ENCODE results near the gene CPEB4. TPM values are rescaled to one million over a fixed set of nuclear protein-coding genes. Genes with fewer than 3 reads are reported as not detected.

Gene CPEB4
- total and polyA plus RNA-seq, 5 donors from 2014 or later = 3.4 to 42.7 (median 4.7) TPM

GRCh38 chr5:173864126-173865050 is 23.8 kb upstream of the CPEB4 start:
- no peaks in the 10 kb centered on the region for H3K9me3 Mint-ChIP-seq
- ATAC-seq (ENCODE audit: low read depth in 2 of 2) = no peak

GRCh38 chr5:173866243-173866857 is 21.8 kb upstream of the CPEB4 start:
- Histone ChIP-seq H3K9me3 (ENCODE audit: control insufficient read depth in 2 of 2, low read length in 2 of 2) (no peaks in the 10 kb centered on the region), H3K4me3 (ENCODE audit: low read depth, low read length) (no peak overlapping the region), H3K27ac (ENCODE audit: insufficient read depth, low read length, poor library complexity, severe bottlenecking) (no peak overlapping the region), H3K27me3 (ENCODE audit: control insufficient read depth, insufficient read depth, low read length) (no peaks in the 10 kb centered on the region), H3K4me1 (ENCODE audit: control insufficient read depth, insufficient read depth, low read length, poor library complexity, severe bottlenecking) (no peaks in the 10 kb centered on the region), H3K36me3 (ENCODE audit: control insufficient read depth, insufficient read depth, low read length) (no peaks in the 10 kb centered on the region)
- Mint-ChIP-seq H3K4me3 (no peak overlapping the region), H3K36me3 (no peaks in the 10 kb centered on the region), H3K27ac (peak overlapping the region in 1 of 3 donors; percentile 37), H3K9me3 (no peaks in the 10 kb centered on the region), H3K4me1 (peaks cover 0 to 2% (median 0%) of the 10 kb centered on the region in 4 donors), H3K27me3 (peaks cover 17% of the 10 kb centered on the region)
- ATAC-seq (ENCODE audit: low read depth in 2 of 2) (no peak), DNase-seq (no peak)

More at GRCh38 chr5:173864126-173865050, 23.8 kb upstream of the CPEB4 start:
- DNase-seq = no peak
- H3K36me3 ChIP-seq (ENCODE audit: control insufficient read depth, insufficient read depth, low read length) = no peaks in the 10 kb centered on the region
- H3K27me3 ChIP-seq (ENCODE audit: control insufficient read depth, insufficient read depth, low read length) = no peaks in the 10 kb centered on the region
- H3K27ac ChIP-seq (ENCODE audit: insufficient read depth, low read length, poor library complexity, severe bottlenecking) = no peak overlapping the region
- H3K4me3 ChIP-seq (ENCODE audit: low read depth, low read length) = no peak overlapping the region
- Mint-ChIP-seq H3K4me3 (no peak overlapping the region), H3K27ac (no peak overlapping the region), H3K27me3 (peaks cover 21% of the 10 kb centered on the region), H3K4me1 (peaks cover 0 to 2% (median 0%) of the 10 kb centered on the region in 4 donors), H3K36me3 (no peaks in the 10 kb centered on the region)
- no peaks in the 10 kb centered on the region for H3K4me1 ChIP-seq (ENCODE audit: control insufficient read depth, insufficient read depth, low read length, poor library complexity, severe bottlenecking)
- H3K9me3 ChIP-seq (ENCODE audit: control insufficient read depth in 2 of 2, low read length in 2 of 2) = no peaks in the 10 kb centered on the region

GRCh38 chr5:173866858-173867679 is 21.1 kb upstream of the CPEB4 start:
- Mint-ChIP-seq H3K27me3 (peaks cover 13% of the 10 kb centered on the region), H3K4me3 (no peak overlapping the region), H3K4me1 (peaks cover 0 to 2% (median 0%) of the 10 kb centered on the region in 4 donors), H3K36me3 (no peaks in the 10 kb centered on the region), H3K9me3 (no peaks in the 10 kb centered on the region), H3K27ac (no peak overlapping the region)
- Histone ChIP-seq H3K9me3 (ENCODE audit: control insufficient read depth in 2 of 2, low read length in 2 of 2) (no peaks in the 10 kb centered on the region), H3K27me3 (ENCODE audit: control insufficient read depth, insufficient read depth, low read length) (no peaks in the 10 kb centered on the region), H3K36me3 (ENCODE audit: control insufficient read depth, insufficient read depth, low read length) (no peaks in the 10 kb centered on the region), H3K4me1 (ENCODE audit: control insufficient read depth, insufficient read depth, low read length, poor library complexity, severe bottlenecking) (no peaks in the 10 kb centered on the region), H3K4me3 (ENCODE audit: low read depth, low read length) (no peak overlapping the region), H3K27ac (ENCODE audit: insufficient read depth, low read length, poor library complexity, severe bottlenecking) (no peak overlapping the region)
- ATAC-seq (ENCODE audit: low read depth in 2 of 2) = no peak
- no peak for DNase-seq

- no peaks in the 10 kb centered on the region for H3K36me3 Mint-ChIP-seq
- H3K4me3 Mint-ChIP-seq = no peak overlapping the region
- Histone ChIP-seq H3K4me3 (ENCODE audit: low read depth, low read length) (no peak overlapping the region), H3K27ac (ENCODE audit: insufficient read depth, low read length, poor library complexity, severe bottlenecking) (no peak overlapping the region), H3K27me3 (ENCODE audit: control insufficient read depth, insufficient read depth, low read length) (no peaks in the 10 kb centered on the region), H3K36me3 (ENCODE audit: control insufficient read depth, insufficient read depth, low read length) (no peaks in the 10 kb centered on the region), H3K4me1 (ENCODE audit: control insufficient read depth, insufficient read depth, low read length, poor library complexity, severe bottlenecking) (no peaks in the 10 kb centered on the region), H3K9me3 (ENCODE audit: control insufficient read depth in 2 of 2, low read length in 2 of 2) (no peaks in the 10 kb centered on the region)
- no peaks in the 10 kb centered on the region for H3K9me3 Mint-ChIP-seq
- DNase-seq (no peak), ATAC-seq (ENCODE audit: low read depth in 2 of 2) (no peak)
- H3K4me1 Mint-ChIP-seq = peaks cover 0 to 2% (median 0%) of the 10 kb centered on the region in 4 donors
- no peak overlapping the region for H3K27ac Mint-ChIP-seq
- H3K27me3 Mint-ChIP-seq = peaks cover 11% of the 10 kb centered on the region
These were observed 19.9 kb upstream of the CPEB4 start for GRCh38 chr5:173868096-173868880.

GRCh38 chr5:173869316-173869715 is 18.8 kb upstream of the CPEB4 start:
- Mint-ChIP-seq H3K27ac (peak overlapping the region in 1 of 3 donors; percentile 68), H3K36me3 (no peaks in the 10 kb centered on the region), H3K27me3 (peaks cover 11% of the 10 kb centered on the region), H3K9me3 (no peaks in the 10 kb centered on the region), H3K4me3 (no peak overlapping the region), H3K4me1 (no peaks in the 10 kb centered on the region)
- Histone ChIP-seq H3K27me3 (ENCODE audit: control insufficient read depth, insufficient read depth, low read length) (no peaks in the 10 kb centered on the region), H3K36me3 (ENCODE audit: control insufficient read depth, insufficient read depth, low read length) (no peaks in the 10 kb centered on the region), H3K4me1 (ENCODE audit: control insufficient read depth, insufficient read depth, low read length, poor library complexity, severe bottlenecking) (no peaks in the 10 kb centered on the region), H3K27ac (ENCODE audit: insufficient read depth, low read length, poor library complexity, severe bottlenecking) (no peak overlapping the region), H3K4me3 (ENCODE audit: low read depth, low read length) (no peak overlapping the region), H3K9me3 (ENCODE audit: control insufficient read depth in 2 of 2, low read length in 2 of 2) (no peaks in the 10 kb centered on the region)
- ATAC-seq (ENCODE audit: low read depth in 2 of 2) = no peak
- DNase-seq = no peak

- Mint-ChIP-seq H3K9me3 (no peaks in the 10 kb centered on the region), H3K4me1 (peaks cover 0 to 5% (median 0%) of the 10 kb centered on the region in 4 donors), H3K36me3 (no peaks in the 10 kb centered on the region), H3K27ac (no peak overlapping the region), H3K27me3 (peaks cover 4% of the 10 kb centered on the region), H3K4me3 (no peak overlapping the region)
- Histone ChIP-seq H3K27ac (ENCODE audit: insufficient read depth, low read length, poor library complexity, severe bottlenecking) (no peak overlapping the region), H3K27me3 (ENCODE audit: control insufficient read depth, insufficient read depth, low read length) (no peaks in the 10 kb centered on the region), H3K4me3 (ENCODE audit: low read depth, low read length) (no peak overlapping the region), H3K9me3 (ENCODE audit: control insufficient read depth in 2 of 2, low read length in 2 of 2) (no peaks in the 10 kb centered on the region), H3K36me3 (ENCODE audit: control insufficient read depth, insufficient read depth, low read length) (no peaks in the 10 kb centered on the region), H3K4me1 (ENCODE audit: control insufficient read depth, insufficient read depth, low read length, poor library complexity, severe bottlenecking) (no peaks in the 10 kb centered on the region)
- ATAC-seq (ENCODE audit: low read depth in 2 of 2) = no peak
- no peak for DNase-seq
These were observed 15.2 kb upstream of the CPEB4 start for GRCh38 chr5:173872957-173873305.

- peaks cover 0 to 5% (median 0%) of the 10 kb centered on the region in 4 donors for H3K4me1 Mint-ChIP-seq
- no peaks in the 10 kb centered on the region for H3K36me3 Mint-ChIP-seq
- Histone ChIP-seq H3K4me3 (ENCODE audit: low read depth, low read length) (no peak overlapping the region), H3K27me3 (ENCODE audit: control insufficient read depth, insufficient read depth, low read length) (no peaks in the 10 kb centered on the region), H3K4me1 (ENCODE audit: control insufficient read depth, insufficient read depth, low read length, poor library complexity, severe bottlenecking) (no peaks in the 10 kb centered on the region), H3K27ac (ENCODE audit: insufficient read depth, low read length, poor library complexity, severe bottlenecking) (no peak overlapping the region), H3K9me3 (ENCODE audit: control insufficient read depth in 2 of 2, low read length in 2 of 2) (no peaks in the 10 kb centered on the region), H3K36me3 (ENCODE audit: control insufficient read depth, insufficient read depth, low read length) (no peaks in the 10 kb centered on the region)
- no peak for ATAC-seq (ENCODE audit: low read depth in 2 of 2)
- no peaks in the 10 kb centered on the region for H3K9me3 Mint-ChIP-seq
- no peak overlapping the region for H3K4me3 Mint-ChIP-seq
- no peak for DNase-seq
- H3K27ac Mint-ChIP-seq = no peak overlapping the region
- peaks cover 4% of the 10 kb centered on the region for H3K27me3 Mint-ChIP-seq
These were observed 14.7 kb upstream of the CPEB4 start for GRCh38 chr5:173873306-173873922.
